ENCODE data around the gene USP4. TPM values are rescaled to one million over a fixed set of nuclear protein-coding genes. Genes with fewer than 3 reads are reported as not detected.

The USP4 gene
- total and polyA plus RNA-seq, 2 of the 13 experiments (the other 11 are each of a cell fraction or from before 2014, with no cell fraction given), result 9.2 to 20.8 TPM

DNA sequence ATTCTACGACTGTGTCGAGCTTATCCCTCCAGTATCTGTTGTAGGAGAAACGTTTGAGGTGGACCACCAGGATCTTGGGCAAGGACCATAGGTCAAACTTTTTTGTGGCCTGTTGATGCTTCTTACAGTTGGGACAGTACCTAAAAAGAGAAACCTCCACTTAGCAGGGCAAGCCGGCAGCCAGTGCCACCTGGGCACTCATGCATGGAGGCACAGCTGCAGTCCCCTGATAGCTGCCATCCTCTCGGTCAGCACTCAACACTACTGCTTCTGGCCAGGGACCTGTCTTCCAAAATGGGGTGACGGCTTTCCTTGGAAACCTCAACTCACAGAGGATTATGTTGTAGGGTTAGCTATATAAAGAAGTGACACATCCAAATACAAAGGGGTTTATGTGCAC lies 55.9 kb downstream of the USP4 start (continued):
- no peak for TF ChIP-seq ZNF263 (CRISPR knock-in tag; IDR thresholded peaks at IDR 0.05)
- no peak for TF ChIP-seq PRMT3 (CRISPR knock-in tag; IDR thresholded peaks at IDR 0.05; ENCODE audit: borderline replicate concordance, low read depth)
- TF ChIP-seq ZNF275 (CRISPR knock-in tag; IDR thresholded peaks at IDR 0.05; ENCODE audit: borderline replicate concordance), result no peak
- TF ChIP-seq FLYWCH1 (CRISPR knock-in tag; IDR thresholded peaks at IDR 0.05), result no peak
- TF ChIP-seq CCAR2 (optimal IDR thresholded peaks at IDR 0.05; ENCODE audit: low read depth, low read length), result no peak
- TF ChIP-seq, protein P1, sequence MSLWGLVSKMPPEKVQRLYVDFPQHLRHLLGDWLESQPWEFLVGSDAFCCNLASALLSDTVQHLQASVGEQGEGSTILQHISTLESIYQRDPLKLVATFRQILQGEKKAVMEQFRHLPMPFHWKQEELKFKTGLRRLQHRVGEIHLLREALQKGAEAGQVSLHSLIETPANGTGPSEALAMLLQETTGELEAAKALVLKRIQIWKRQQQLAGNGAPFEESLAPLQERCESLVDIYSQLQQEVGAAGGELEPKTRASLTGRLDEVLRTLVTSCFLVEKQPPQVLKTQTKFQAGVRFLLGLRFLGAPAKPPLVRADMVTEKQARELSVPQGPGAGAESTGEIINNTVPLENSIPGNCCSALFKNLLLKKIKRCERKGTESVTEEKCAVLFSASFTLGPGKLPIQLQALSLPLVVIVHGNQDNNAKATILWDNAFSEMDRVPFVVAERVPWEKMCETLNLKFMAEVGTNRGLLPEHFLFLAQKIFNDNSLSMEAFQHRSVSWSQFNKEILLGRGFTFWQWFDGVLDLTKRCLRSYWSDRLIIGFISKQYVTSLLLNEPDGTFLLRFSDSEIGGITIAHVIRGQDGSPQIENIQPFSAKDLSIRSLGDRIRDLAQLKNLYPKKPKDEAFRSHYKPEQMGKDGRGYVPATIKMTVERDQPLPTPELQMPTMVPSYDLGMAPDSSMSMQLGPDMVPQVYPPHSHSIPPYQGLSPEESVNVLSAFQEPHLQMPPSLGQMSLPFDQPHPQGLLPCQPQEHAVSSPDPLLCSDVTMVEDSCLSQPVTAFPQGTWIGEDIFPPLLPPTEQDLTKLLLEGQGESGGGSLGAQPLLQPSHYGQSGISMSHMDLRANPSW (CRISPR knock-in tag; IDR thresholded peaks at IDR 0.05; ENCODE audit: borderline replicate concordance), result no peak

DNA sequence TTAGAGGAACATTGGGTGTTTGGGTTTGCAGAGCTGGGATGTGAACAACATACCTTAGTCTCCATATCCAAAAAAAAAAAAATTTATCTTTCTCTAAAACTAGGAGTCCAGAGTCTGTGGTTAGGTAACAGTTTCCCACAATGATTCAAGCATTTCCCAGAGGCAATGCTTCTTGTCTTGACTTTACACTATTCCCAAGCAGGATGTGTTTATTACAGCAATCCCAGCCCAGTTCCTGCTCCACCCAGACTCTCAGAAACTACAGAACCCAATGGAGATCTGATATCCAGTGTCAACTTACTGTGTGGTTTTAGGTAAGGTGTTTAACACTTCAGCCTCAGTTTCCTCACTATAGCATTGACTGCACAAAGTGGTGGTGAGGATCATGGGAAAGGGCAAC lies 60.5 kb downstream of the USP4 start:
- intact Hi-C loops (cut with micrococcal nuclease; ENCODE audit: unreplicated experiment) (no loop called here), in situ Hi-C loops (cut with HindIII; ENCODE audit: extremely low pct_ligation_motif_present, low pct_unique_long_range_greater_than_20kb) (no loop called here)
- Histone ChIP-seq H3K36me3 (replicated peaks in 1 of 2; ENCODE audit: control insufficient read depth in 1 of 2, insufficient read depth in 2 of 2, low read length in 2 of 2) (peaks cover 9 to 43% of the 10 kb centered on the region in 2 experiments), H3K4me2 (ENCODE audit: low read depth, low read length) (no peak overlapping the region), H2AFZ (ENCODE audit: low read length) (no peak overlapping the region), H3K79me2 (ENCODE audit: insufficient read depth, low read length) (no peaks in the 10 kb centered on the region), H3K27me3 (ENCODE audit: control insufficient read depth in 1 of 2, insufficient read depth in 2 of 2, low read length in 2 of 2) (no peaks in the 10 kb centered on the region), H4K20me1 (ENCODE audit: insufficient read depth, low read length) (no peaks in the 10 kb centered on the region), H3K27ac (ENCODE audit: extremely low read length, insufficient read depth, low read length) (no peak overlapping the region), H3K9ac (ENCODE audit: insufficient read depth, low read depth, low read length) (no peak overlapping the region), H3K4me3 (replicated peaks in 1 of 3; ENCODE audit: insufficient read depth in 1 of 3, low read depth in 2 of 3, low read length in 3 of 3) (no peak overlapping the region), H3K9me3 (ENCODE audit: low read length) (no peaks in the 10 kb centered on the region), H3K4me1 (ENCODE audit: insufficient read depth, low read length) (no peaks in the 10 kb centered on the region)
- BruUV-seq (replicated peaks), result no TSS peak
- no peak for TF ChIP-seq ZNF788 (CRISPR knock-in tag; IDR thresholded peaks at IDR 0.05; ENCODE audit: borderline replicate concordance)
- TF ChIP-seq ZNF275 (CRISPR knock-in tag; IDR thresholded peaks at IDR 0.05; ENCODE audit: borderline replicate concordance), result no peak
- no peak for TF ChIP-seq SATB2 (CRISPR knock-in tag; IDR thresholded peaks at IDR 0.05)
- no peak for TF ChIP-seq SALL2 (CRISPR knock-in tag; IDR thresholded peaks at IDR 0.05)
- no peak for TF ChIP-seq ZNF558 (CRISPR knock-in tag; IDR thresholded peaks at IDR 0.05; ENCODE audit: borderline replicate concordance)
- no peak for TF ChIP-seq JDP2 (CRISPR knock-in tag; IDR thresholded peaks at IDR 0.05; ENCODE audit: borderline replicate concordance)
- TF ChIP-seq ZNF816 (CRISPR knock-in tag; IDR thresholded peaks at IDR 0.05; ENCODE audit: borderline replicate concordance), result no peak
- TF ChIP-seq KAT8 (CRISPR knock-in tag; IDR thresholded peaks at IDR 0.05), result no peak
- TF ChIP-seq SP2 (CRISPR knock-in tag; IDR thresholded peaks at IDR 0.05), result no peak
- ChIA-PET CTCF (ENCODE audit: low intra/inter-chr PET ratio, low total read pairs) (no interaction called here), POLR2A (no interaction called here)
- no peak for ATAC-seq
- no peak for DNase-seq (ENCODE audit: low spot score)
- no peak for FAIRE-seq

Measured in HepG2 (cell line).